Chondrocyte (in vitro differentiated cells): ENCODE results near the gene PSD2. TPM values are rescaled to one million over a fixed set of nuclear protein-coding genes. Genes with fewer than 3 reads are reported as not detected.

Experiments
- DNase-seq: peaks from one replicate; pipeline ENCODE4 v3.0.0; 2021; ENCODE audit warnings: mixed read lengths, low spot score
- H3K27ac Mint-ChIP-seq: one replicate; pipeline ENCODE4 v1.8.0; 2021; ENCODE audit warnings: mild to moderate bottlenecking, moderate library complexity, mixed read lengths; ENCODE audit not compliant: unreplicated experiment
- H3K27me3 Mint-ChIP-seq: 2 replicates; pipeline ENCODE4 v1.8.0; 2021; ENCODE audit warnings: low read depth, mixed read lengths
- H3K36me3 Mint-ChIP-seq: 2 replicates; pipeline ENCODE4 v1.8.0; 2021; ENCODE audit warnings: low read depth, mixed read lengths
- H3K4me1 Mint-ChIP-seq: 2 replicates; pipeline ENCODE4 v1.8.0; 2021; ENCODE audit warnings: low read depth, mild to moderate bottlenecking, mixed read lengths
- H3K4me3 Mint-ChIP-seq: one replicate; pipeline ENCODE4 v1.8.0; 2021; ENCODE audit warnings: mild to moderate bottlenecking, moderate library complexity, mixed read lengths; ENCODE audit not compliant: unreplicated experiment
- H3K9me3 Mint-ChIP-seq: 2 replicates; pipeline ENCODE4 v1.8.0; 2021; ENCODE audit warnings: low read depth, mixed read lengths
- CTCF ChIP-seq: fragments of 200-600 bp; sonication (generic); IDR thresholded peaks from 2 replicates; pipeline ENCODE4 v1.5.0; 2021; ENCODE audit warnings: antibody characterized with exemption, mild to moderate bottlenecking, moderate library complexity
- total RNA-seq: library from RNA; stranded (reverse); gene quantifications from 3 replicates; pipeline ENCODE4 v1.2.1, GENCODE V29; 2021

The PSD2 gene
- total RNA-seq, 1 donor from 2014 or later: 0.47 TPM

GRCh38 chr5:139814704-139815280, 19.2 kb downstream of the PSD2 start:
- Mint-ChIP-seq H3K27me3 (peaks cover 47% of the 10 kb centered on the region), H3K4me3 (no peak overlapping the region)
- peak; percentile 53 for DNase-seq

GRCh38 chr5:139816566-139816965, 21.0 kb downstream of the PSD2 start:
- Mint-ChIP-seq H3K27ac (no peak overlapping the region), H3K4me1 (no peaks in the 10 kb centered on the region), H3K36me3 (peaks cover 13% of the 10 kb centered on the region), H3K4me3 (no peak overlapping the region), H3K27me3 (peaks cover 48% of the 10 kb centered on the region), H3K9me3 (peaks cover 6% of the 10 kb centered on the region)
- TF ChIP-seq CTCF: no peak
- peak; percentile 52 for DNase-seq

More at GRCh38 chr5:139814704-139815280, 19.2 kb downstream of the PSD2 start:
- Mint-ChIP-seq H3K4me1 (no peaks in the 10 kb centered on the region), H3K27ac (no peak overlapping the region), H3K9me3 (peaks cover 6% of the 10 kb centered on the region), H3K36me3 (peaks cover 11% of the 10 kb centered on the region)
- TF ChIP-seq CTCF: no peak

- Mint-ChIP-seq H3K4me1 (no peaks in the 10 kb centered on the region), H3K36me3 (peaks cover 11% of the 10 kb centered on the region), H3K27me3 (peaks cover 40% of the 10 kb centered on the region), H3K4me3 (no peak overlapping the region), H3K27ac (no peak overlapping the region), H3K9me3 (peaks cover 6% of the 10 kb centered on the region)
- peak; percentile 43 for DNase-seq
- TF ChIP-seq CTCF: no peak
Measured at GRCh38 chr5:139817362-139817761, 21.8 kb downstream of the PSD2 start.

GRCh38 chr5:139817970-139818369, 22.4 kb downstream of the PSD2 start:
- no peak for TF ChIP-seq CTCF
- Mint-ChIP-seq H3K27me3 (peaks cover 35% of the 10 kb centered on the region), H3K27ac (no peak overlapping the region), H3K36me3 (peaks cover 11% of the 10 kb centered on the region), H3K9me3 (peaks cover 6% of the 10 kb centered on the region), H3K4me1 (no peaks in the 10 kb centered on the region), H3K4me3 (no peak overlapping the region)
- DNase-seq: no peak

GRCh38 chr5:139820130-139820529, 24.5 kb downstream of the PSD2 start:
- no peak for TF ChIP-seq CTCF
- DNase-seq: peak; percentile 42
- Mint-ChIP-seq H3K27me3 (peaks cover 40% of the 10 kb centered on the region), H3K27ac (no peak overlapping the region), H3K36me3 (peaks cover 11% of the 10 kb centered on the region), H3K4me1 (no peaks in the 10 kb centered on the region), H3K4me3 (no peak overlapping the region), H3K9me3 (peaks cover 6% of the 10 kb centered on the region)
